Stomach (tissue), 4 donors: ENCODE data around the gene ELOB.

Experiments used
- EP300 ChIP-seq: sonication (generic); formaldehyde crosslinking; IDR thresholded peaks from one replicate; pipeline ENCODE4 v1.6.1; 2017; ENCODE audit warnings: antibody characterized with exemption
- POLR2A ChIP-seq, 4 donors: fragments of 450-650 bp; IDR thresholded peaks; one replicate each; pipeline ENCODE4 v1.6.1; 2016; ENCODE audit warnings: antibody characterized with exemption in 4 of 4, control low read depth in 2 of 4, mild to moderate bottlenecking in 1 of 4, moderate library complexity in 1 of 4
- POLR2AphosphoS5 ChIP-seq, 3 donors: sonication (generic); formaldehyde crosslinking; IDR thresholded peaks; one replicate each; pipeline ENCODE4 v1.6.1; 2016; ENCODE audit warnings: antibody characterized with exemption in 3 of 3
- TF ChIP-seq, protein P1 (sequence below), 7 experiments: fragments of 450-650 bp in 4 of 7; fragments of 200-600 bp in 3 of 7; sonication (generic) in 3 of 7; IDR thresholded peaks; one replicate each; pipeline ENCODE4 v1.5.1; 2016 to 2019; ENCODE audit warnings: antibody characterized with exemption in 7 of 7, control low read depth in 2 of 7, mild to moderate bottlenecking in 1 of 7

DNA sequence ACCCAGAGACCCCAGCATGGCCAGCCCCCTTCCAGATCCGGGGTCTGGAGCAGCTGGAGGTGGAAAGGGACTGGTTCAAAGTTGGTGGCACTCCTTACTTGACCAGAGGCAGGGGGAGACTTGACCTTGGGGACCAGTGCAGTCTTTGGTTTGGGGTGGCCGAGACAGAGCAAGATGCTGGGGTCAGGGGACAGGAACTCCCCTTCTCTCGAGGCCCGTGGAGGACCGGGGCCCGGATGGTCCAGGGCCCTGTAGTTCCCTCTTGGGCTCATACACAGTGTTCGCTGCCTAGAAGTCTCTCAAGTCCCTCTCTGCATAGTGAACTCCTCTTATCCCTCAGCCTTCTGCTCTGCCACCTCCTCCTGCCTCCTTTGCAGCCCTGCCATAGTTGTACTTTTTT lies 10.9 kb upstream of the ELOB start:
- TF ChIP-seq, protein P1, sequence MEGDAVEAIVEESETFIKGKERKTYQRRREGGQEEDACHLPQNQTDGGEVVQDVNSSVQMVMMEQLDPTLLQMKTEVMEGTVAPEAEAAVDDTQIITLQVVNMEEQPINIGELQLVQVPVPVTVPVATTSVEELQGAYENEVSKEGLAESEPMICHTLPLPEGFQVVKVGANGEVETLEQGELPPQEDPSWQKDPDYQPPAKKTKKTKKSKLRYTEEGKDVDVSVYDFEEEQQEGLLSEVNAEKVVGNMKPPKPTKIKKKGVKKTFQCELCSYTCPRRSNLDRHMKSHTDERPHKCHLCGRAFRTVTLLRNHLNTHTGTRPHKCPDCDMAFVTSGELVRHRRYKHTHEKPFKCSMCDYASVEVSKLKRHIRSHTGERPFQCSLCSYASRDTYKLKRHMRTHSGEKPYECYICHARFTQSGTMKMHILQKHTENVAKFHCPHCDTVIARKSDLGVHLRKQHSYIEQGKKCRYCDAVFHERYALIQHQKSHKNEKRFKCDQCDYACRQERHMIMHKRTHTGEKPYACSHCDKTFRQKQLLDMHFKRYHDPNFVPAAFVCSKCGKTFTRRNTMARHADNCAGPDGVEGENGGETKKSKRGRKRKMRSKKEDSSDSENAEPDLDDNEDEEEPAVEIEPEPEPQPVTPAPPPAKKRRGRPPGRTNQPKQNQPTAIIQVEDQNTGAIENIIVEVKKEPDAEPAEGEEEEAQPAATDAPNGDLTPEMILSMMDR (IDR thresholded peaks at IDR 0.05), result no peak
- no peak for TF ChIP-seq POLR2A (IDR thresholded peaks at IDR 0.05)
- TF ChIP-seq POLR2AphosphoS5 (IDR thresholded peaks at IDR 0.05), result no peak
- TF ChIP-seq EP300, result no peak
